ENCODE data around the gene C19orf67.
A peak's percentile ranks its signal among the peaks of the same experiment; 100 is the strongest.

- TF ChIP-seq CTCF (IDR thresholded peaks at IDR 0.05) = peak; percentile 18 to 46 (median 38)
- no peak for TF ChIP-seq POLR2A (IDR thresholded peaks at IDR 0.05)
These were observed 26.5 kb downstream of the C19orf67 start for GRCh38 chr19:14059093-14059480.
